Right lung (tissue), 5 donors: ENCODE data around the gene DAGLA. TPM values are rescaled to one million over a fixed set of nuclear protein-coding genes. Genes with fewer than 3 reads are reported as not detected.

Source experiments
- DNase-seq, 2 donors: peaks; one replicate each; pipeline ENCODE4 v3.0.0-alpha.2; 2013
- polyA plus RNA-seq, 5 donors: library from polyadenylated mRNA; unstranded; fragments of 120-200 nt; gene quantifications; one replicate each; pipeline versions ENCODE4 v1.2.1 to v1.2.3, GENCODE V29; 2013; ENCODE audit warnings: inconsistent platforms in 1 of 5, low replicate concordance in 1 of 5; ENCODE audit not compliant: insufficient read length in 5 of 5, insufficient read depth in 1 of 5

Gene DAGLA
- polyA plus RNA-seq, 5 donors: 1.9 to 3.9 (median 2.7) TPM

DNA sequence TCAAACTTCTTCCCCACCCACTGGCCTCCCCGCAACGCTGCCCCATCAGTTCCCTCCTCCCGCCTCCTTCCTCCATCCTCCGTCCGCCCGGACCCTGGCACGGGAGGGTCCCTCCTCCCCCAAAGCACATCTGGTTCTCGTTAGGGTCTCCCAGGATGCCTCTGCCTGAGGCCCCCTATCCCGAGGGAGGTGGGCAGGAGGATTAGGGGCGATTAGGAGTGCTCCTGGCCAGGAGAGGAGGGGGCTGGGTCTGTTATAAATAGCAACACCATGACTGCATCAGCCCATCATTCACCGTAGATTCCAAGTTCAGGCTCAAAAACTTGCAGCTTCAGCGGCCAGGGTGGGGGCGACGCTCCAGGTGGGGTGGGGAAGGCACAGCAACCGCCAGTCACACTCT is 82.6 kb downstream of the DAGLA start:
- DNase-seq: no peak

DNA sequence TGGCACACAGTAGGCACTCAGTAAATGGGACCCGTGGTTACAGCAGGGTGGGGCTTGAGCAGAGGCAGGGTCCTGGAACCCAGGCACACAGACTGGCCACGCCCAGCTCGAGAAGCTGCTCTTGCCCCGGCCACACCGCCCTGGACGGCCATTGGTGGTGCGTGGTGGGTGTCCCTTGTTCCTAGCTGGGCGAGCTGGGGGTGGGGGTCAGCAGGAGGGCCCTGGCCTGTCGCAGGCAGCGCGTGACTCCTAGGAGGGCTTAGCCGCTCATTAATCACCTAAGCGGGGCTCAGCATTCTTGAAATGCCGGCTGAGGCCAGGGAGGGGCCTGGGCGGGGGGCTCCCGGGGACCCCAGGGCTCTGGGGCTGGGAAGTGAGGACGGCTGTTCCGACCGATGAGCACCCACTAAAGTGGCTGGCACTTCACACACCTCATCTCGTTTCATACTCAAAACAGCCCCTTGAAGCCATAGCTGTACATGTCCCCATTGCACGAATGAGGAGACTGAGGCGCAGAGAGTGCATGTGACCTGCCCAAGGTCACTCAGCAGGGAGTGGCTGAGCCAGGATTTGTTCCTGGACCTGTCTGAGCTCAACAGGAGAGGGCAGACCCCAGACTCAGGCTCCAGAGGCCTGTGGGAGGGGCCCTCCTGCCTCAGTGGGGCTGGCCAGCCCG is 83.9 kb downstream of the DAGLA start:
- no peak for DNase-seq

DNA sequence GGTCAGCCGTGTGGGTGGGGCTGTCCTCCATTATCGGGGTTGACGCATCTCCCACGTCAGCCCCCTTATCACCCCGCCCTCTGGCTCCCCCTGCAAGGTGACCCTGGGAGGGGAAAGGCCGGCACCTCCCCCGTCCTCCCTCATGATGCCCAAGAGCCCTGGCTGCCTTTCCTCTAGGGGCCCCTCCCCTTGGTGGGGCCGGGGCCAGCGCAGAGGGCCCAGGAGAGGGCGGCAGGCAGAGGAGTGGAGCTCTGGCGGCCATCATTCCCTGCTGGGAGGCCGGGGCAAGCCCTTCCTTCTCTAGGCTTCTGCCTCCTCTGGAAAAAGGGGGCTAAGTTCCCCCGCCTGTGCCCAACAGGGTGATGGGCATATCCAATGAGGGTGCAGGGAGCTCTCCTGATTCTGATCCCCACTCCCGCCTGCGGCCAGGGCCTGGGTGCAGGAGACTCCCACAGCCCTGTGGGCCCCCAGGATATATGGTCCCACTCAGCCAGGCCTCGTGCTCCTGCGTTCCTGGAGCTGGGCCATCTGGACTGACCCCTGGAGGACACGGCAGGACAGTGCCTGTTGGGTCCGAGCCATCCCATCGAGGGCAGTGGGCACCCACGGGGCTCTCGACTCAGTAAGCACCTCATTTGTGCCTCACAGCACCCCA is 84.5 kb downstream of the DAGLA start:
- DNase-seq: no peak

DNA sequence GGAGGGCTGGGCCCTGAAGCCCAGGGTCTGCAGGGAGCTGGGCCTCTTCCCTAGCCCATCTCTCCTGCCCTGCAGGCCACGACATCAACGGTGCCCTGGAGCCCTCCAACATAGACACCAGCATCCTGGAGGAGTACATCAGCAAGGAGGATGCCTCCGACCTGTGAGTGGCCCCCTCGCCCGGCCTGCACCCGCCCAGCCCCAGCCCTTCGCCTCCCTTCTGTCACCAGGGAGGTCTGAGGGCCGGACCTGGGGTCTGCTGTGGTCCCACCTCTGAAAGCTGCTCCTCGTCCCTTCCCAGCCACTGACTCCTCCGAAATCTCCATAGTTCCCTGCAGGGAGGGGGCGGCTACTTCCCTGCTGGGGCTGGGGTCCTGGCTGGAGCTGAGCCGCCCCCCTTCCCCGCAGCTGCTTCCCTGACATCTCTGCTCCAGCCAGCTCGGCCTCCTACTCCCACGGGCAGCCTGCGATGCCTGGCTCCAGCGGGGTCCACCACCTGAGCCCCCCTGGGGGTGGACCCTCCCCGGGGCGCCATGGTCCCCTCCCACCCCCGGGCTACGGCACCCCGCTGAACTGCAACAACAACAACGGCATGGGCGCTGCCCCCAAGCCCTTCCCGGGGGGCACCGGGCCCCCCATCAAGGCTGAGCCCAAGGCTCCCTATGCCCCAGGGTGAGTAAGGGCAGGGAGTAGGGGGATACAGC is 85.5 kb downstream of the DAGLA start:
- DNase-seq: no peak

DNA sequence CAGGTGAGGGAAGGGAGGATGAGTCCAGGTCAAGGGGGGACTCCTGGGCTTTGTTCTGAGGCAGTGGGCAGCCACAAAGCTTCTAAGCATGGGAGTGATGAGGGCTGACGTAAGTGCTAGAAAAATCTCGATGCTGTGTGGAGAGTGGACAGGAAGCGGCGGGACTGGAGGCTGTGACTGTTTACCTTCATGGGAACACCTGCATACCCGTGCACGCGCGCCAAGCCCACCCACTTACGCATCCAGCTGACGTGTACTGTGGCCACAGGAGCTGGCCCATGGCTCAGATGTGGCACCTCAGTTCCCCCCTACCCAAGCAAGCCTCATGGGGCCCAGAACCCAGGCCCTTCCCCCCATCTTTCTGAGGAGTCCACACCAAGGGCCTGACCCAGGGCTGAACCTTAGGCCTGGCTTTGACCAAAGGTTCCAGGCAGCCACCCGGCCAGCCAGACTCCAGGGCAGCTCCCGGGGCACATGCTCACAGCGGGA is 86.2 kb downstream of the DAGLA start:
- DNase-seq: no peak

DNA sequence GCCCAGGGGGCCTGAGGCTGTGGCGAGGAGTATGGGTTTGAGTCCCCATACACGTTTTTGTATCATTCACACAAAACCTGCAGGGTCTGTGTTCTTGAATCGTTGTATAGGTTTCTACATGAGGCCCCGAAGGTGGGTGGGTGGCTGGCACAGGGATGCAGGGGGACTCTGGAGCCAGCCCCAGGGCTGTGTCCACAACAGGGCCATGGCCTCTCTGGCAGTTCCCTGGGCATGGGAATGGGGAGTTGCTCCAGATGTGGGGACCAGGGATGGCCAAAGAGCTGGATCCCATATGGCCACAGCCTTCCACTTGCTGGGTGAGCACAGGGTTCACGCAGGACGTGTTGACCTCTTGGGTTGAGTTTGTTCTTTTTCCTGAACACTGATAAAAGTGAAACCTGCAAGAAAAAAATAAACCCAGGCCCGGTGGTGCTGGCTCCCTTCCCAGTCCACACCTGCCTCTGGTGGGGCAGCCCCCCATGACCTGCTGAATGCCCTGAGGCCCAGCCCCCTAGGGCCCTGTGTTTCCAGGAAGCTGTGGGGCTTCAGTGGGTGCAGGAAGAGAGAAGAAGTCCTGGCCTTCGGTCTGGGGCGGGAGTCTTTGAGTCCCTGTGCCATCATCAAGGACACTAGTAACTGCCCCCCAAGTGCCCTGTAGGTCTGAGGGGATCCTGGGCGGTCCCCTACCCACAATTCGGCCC is 88.3 kb downstream of the DAGLA start:
- no peak for DNase-seq

DNA sequence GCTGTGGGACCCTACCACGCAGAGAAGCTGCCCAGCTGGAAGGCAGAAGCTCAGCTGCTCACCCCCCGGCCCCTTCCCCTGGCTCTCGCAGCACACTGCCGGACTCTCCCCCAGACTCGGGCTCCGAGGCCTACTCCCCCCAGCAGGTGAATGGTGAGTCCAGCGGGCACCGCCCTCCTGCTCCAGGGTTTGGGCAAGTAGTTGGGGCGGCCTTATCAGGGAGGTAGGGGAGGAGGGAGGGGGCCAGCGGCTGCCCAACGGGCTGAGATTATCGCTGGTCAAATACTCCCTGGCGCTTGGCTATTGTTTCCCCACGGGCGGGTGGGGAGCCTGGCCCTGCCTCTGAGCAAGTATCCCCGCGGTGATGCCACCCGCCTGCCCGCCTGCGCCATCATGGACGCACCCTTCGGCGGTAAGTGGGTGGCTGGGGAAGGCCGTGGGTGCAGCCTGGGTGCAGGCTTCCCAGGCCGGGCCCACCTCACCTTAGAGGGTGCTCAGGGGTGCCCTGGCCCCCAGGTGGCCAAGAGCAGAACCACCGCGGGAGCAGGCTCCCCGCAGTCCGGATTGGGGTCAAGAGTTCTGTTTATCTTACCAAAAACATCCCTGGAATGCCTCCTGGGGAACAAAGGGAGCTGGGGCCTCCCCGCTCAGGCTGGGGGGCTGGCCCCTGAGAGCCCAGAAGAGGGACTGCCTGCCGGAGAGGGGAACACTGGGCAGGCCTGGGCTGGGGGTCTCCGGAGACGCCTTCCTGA is 89.2 kb downstream of the DAGLA start:
- no peak for DNase-seq

DNA sequence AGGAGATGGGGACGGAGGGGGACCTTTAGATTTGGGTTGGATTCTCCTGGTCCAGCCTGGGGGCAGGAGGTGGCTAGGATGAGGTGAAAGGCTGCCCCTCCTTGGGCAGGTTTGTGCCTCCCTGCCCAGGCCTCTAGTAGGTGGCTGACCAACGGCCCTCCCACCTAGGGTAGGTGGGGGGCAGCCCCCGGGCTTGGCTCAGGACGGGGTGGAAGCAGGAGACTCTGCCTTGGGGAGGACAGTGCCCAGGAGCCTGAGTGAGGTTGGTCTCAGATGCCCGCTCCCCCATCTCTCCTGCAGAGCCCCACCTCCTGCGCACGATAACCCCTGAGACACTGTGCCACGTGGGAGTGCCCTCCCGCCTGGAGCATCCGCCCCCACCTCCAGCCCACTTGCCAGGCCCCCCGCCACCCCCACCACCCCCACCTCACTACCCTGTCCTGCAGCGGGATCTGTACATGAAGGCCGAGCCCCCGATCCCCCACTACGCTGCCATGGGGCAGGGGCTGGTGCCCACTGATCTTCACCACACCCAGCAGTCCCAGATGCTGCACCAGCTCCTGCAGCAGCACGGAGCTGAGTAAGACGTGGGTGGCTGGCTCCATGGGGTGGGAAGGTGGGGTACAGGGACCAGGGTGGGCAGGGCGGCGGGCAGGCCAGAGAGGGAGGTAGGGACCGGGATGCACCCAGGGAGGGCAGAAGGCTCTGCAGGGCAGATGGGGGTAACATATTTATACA is 89.9 kb downstream of the DAGLA start:
- no peak for DNase-seq

DNA sequence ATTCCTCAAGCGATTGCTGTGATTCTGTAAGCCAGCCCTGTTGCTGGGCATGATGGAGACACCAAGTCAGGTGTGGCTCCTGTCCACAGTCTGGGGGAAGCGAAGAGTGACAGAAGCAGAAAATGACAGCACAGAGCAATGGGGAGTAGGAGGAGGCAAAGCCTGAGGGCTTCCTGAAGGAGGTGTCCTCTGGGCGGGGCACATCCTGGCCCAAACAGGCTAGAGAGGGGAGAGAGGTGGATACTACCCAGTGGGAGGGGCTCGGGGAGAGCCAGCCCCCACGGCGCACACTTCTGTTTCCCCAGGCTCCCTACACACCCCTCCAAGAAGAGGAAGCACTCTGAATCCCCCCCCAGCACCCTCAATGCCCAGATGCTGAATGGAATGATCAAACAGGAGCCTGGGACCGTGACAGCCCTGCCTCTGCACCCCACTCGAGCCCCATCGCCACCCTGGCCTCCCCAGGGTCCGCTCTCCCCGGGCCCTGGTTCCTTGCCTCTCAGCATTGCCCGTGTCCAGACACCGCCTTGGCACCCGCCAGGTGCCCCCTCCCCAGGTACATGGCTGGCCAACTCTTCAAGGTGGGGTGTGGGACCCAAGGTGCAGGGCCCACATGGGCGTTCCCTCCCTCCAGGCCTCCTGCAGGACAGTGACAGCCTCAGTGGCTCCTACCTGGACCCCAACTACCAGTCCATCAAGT is 91.2 kb downstream of the DAGLA start:
- DNase-seq: no peak

DNA sequence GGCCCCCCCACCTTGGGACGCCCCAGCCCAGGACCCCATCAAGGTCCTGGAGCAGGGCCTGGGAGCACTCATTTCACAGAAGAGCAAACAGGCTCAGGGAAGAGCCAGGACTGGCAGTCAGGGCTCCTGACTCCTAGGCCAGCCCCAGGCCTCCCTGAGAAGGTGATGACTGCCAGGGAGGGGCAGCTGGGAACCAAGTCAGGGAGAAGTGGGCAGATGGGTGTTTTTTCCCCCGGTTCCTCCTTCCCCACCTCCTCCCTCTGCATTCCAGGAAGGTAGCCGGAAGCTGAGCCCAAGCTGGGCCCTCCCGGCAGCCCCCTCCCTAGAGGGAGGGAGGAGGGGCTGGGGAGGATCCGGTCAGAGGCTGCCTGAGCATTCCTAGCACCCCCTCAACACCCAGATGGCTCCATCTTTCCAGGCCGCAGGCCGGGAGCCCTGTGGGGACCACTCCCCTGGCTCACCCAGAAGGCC is 91.8 kb downstream of the DAGLA start:
- no peak for DNase-seq

DNA sequence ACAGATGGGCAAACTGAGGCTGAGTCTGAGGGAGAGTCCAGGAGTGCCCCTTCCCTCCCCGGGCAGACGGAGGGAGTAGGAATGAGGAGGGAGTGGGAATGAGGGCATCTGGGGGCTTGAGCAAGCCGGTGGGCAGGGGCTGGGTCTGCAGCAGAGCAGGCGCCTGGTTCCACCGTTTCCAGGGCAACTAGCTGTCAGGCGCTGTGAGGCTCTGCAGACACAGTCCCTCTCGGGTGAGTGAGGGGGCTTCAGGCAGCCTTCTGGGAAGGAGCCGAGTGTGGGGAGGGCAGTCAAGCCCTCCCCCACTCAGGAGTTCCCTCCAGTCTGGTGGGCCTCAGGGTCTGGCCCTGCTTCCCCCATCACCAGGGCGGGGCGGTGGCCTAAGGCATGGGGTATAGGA is 93.2 kb downstream of the DAGLA start:
- DNase-seq: no peak

DNA sequence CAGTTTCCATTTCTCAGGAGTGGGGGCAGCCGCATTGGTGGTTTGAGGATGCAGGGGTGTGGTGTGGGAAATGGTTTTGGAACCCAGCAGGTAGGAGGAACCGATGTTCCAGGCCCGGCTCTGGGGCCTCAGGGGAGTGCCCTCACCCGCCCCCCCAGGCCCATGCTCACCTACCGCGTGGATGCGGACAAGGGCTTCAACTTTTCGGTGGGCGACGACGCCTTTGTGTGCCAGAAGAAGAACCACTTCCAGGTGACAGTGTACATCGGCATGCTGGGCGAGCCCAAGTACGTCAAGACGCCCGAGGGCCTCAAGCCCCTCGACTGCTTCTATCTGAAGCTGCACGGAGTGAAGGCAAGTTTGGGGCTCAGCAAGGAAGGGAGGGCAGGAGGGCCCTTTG is 93.6 kb downstream of the DAGLA start:
- no peak for DNase-seq

DNA sequence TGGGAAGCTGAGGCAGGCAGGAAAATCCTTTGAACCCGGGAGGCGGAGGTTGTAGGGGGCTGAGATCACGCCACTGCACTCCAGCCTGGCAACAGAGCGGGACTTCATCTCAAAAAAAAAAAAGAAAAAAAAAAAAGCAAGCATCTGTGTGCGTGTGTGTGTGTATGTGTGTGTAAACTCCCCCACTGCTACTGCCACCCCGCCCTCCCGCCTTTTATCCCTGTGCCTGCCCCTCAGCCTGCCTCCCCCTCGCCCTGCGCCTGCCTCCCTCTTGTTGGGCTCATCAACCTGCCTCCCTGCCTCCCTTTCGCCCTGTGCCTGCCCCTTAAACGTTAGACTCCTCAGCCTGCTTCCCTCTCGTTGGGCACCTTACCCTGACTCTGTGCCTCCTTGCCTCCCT is 94.2 kb downstream of the DAGLA start:
- DNase-seq: no peak

DNA sequence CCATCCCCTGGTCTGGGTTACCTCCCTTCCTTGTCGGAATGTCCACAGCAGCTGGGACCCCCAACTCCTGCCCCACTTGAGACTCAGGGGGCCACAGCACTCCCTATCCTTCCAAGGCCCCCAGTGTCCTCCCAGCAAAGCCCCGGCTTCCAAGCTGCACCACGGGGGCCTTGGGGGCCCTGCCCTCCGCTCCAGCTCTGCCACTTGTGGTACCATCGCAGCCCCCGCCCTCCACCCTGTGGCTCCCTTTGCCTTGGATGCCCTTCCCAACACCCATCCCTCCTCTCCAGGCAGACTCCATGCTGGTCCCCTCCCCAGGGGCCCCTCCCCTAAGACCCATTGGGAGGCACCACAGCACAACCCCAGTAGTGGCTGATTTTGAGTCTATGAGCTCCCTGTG is 94.9 kb downstream of the DAGLA start:
- DNase-seq: no peak

DNA sequence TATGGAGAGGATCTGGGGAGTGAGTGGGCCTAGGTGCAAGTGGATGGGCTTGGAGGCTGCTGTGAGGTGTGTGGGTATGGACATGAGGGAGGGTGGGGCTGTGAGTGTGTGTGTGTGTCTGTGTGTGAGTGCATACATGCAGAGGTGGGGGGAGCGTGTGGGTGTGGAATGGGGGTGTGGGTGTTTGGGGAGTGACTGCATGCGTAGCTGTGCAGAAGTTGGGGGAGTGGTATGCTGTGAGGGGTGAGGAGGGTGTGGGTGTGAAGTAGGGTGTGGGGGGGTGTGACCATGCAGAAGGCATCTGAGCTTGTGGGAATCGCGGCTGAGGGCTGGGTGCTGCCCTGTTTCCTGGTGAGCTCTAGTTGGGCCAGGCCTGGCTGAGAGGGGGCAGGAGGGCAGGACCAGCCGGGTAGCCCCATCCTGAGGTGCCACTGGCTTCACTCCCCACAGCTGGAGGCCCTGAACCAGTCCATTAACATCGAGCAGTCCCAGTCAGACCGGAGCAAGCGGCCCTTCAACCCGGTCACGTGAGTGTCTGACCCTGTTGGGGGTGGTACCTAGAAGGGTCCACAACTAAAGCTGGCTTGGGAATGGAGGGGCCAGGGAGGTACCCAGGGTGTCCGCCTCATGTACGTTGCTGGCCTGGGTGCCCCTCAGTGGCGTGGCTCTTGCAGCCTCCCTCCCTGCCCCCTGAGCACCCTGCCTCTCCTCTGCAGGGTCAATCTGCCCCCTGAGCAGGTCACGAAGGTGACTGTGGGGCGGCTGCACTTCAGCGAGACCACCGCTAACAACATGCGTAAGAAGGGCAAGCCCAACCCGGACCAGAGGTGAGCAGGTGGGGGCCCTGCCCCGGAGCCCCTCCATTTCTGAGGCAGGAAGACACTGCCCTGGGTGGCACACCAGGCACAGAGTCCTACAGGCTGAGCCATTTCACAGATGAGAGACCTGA is 95.7 kb downstream of the DAGLA start:
- DNase-seq: no peak

DNA sequence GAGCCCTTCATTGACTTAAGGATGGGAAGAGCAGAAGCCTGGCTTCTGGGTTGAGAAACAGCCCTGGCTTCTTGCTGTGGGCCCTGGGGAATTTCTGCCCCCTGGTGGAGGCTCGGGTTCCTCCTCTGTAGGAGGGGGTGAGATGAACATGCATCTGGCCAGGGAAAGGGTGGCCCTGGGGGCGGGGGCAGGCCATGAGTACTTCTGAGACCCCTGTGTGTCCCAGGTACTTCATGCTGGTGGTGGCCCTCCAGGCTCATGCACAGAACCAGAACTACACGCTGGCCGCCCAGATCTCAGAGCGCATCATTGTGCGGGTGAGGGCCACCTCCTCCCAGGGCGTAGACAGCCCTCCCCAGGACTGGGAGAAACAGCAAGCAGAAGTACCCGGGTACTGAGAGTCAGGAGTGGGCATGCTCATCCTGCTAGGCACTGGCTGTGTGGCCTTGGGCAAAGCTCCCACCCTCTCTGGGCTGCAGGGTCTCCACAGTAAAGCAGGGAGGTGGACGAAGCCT is 96.4 kb downstream of the DAGLA start:
- no peak for DNase-seq

DNA sequence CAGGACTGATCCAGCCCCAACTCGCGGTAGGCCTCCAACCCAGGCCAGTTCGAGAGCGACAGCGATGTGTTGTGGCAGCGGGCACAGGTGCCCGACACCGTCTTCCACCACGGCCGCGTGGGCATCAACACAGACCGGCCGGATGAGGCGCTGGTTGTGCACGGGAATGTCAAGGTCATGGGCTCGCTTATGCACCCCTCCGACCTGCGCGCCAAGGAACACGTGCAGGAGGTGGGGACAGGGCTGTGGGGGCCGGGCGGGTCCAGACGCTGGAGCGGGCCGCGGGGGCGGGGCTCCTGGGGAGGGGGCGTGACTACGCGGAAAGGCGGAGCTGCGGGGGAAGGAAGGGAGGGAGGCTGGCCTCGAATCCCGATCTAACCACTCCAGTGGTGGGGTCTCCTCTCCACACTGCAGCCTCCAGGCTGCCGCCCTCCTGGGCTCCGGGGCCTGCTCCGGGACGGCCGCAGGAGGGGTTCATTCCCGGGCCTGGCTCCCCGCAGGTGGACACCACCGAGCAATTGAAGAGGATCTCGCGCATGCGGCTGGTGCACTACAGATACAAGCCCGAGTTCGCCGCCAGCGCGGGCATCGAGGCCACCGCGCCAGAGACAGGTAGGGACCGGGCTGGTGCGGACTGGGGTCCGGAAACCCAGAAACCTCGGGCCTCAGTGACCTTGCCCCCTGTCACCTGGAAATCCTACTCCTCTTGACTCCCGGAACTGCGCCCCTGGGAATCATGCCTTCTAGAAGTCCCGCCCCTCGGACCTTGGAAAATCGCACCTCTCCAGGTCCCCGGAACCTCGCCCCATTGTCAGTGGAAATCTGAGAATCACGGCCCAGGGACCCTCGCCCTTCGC is 97.3 kb downstream of the DAGLA start:
- no peak for DNase-seq
